Smooth muscle cell (in vitro differentiated cells): ENCODE measurements around the gene FAAH. TPM values are rescaled to one million over a fixed set of nuclear protein-coding genes. Genes with fewer than 3 reads are reported as not detected.

Source experiments
- DNase-seq: peaks from one replicate; lab custom pipeline; 2025; ENCODE audit not compliant: unreplicated experiment; lab: John Stamatoyannopoulos, UW
- H2AFZ ChIP-seq: fragments of 200-600 bp; sonication (generic); 2 replicates; pipeline ENCODE4 v1.6.0; 2016; ENCODE audit warnings: antibody characterized with exemption, low read depth, mild to moderate bottlenecking
- H3F3A ChIP-seq: fragments of 200-600 bp; sonication (generic); 2 replicates; pipeline ENCODE4 v1.6.0; 2017; ENCODE audit warnings: antibody characterized with exemption, low read depth
- H3K27ac ChIP-seq: fragments of 200-600 bp; sonication (generic); 2 replicates; pipeline ENCODE4 v1.5.1; 2016; ENCODE audit warnings: low read depth, mild to moderate bottlenecking
- H3K27me3 ChIP-seq: fragments of 200-600 bp; sonication (generic); 2 replicates; pipeline ENCODE4 v1.6.1; 2016; ENCODE audit warnings: low read depth, mild to moderate bottlenecking
- H3K36me3 ChIP-seq: fragments of 200-600 bp; sonication (generic); 2 replicates; pipeline ENCODE4 v1.5.1; 2016; ENCODE audit warnings: low read depth
- H3K4me1 ChIP-seq: fragments of 200-600 bp; sonication (generic); 2 replicates; pipeline ENCODE4 v1.5.1; 2016; ENCODE audit warnings: low read depth
- H3K4me2 ChIP-seq: fragments of 200-600 bp; sonication (generic); 2 replicates; pipeline ENCODE4 v1.6.0; 2016; ENCODE audit warnings: mild to moderate bottlenecking
- H3K4me3 ChIP-seq: fragments of 200-600 bp; sonication (generic); 2 replicates; pipeline ENCODE4 v1.5.1; 2016; ENCODE audit warnings: mild to moderate bottlenecking
- H3K79me2 ChIP-seq: fragments of 200-600 bp; sonication (generic); 2 replicates; pipeline ENCODE4 v1.6.0; 2016; ENCODE audit warnings: low read depth, mild to moderate bottlenecking
- H3K9ac ChIP-seq: fragments of 200-600 bp; sonication (generic); 2 replicates; pipeline ENCODE4 v1.6.0; 2016; ENCODE audit warnings: low read depth
- H3K9me3 ChIP-seq: fragments of 200-600 bp; sonication (generic); replicated peaks from 2 replicates; pipeline ENCODE4 v1.5.1; 2016; ENCODE audit warnings: low read depth
- H4K20me1 ChIP-seq: fragments of 200-600 bp; sonication (generic); 2 replicates; pipeline ENCODE4 v1.6.0; 2016; ENCODE audit warnings: low read depth
- WGBS: methylation state at CpG from one replicate; pipeline ENCODE4 v1.1.7; 2016; ENCODE audit warnings: low lambda C conversion rate; 5-methylcytosine and 5-hydroxymethylcytosine counted together
- polyA plus RNA-seq: library from polyadenylated mRNA; unstranded; fragments of >200 nt; fragmentation: Nextera tagmentation; extraction: Ambion mirVana; gene quantifications from 2 replicates; pipeline ENCODE4 v1.2.1, GENCODE V29; 2016
- total RNA-seq: library from RNA; depleted of rRNA; stranded (reverse); fragments of >200 nt; gene quantifications from 2 replicates; pipeline ENCODE4 v1.2.3, GENCODE V29; 2014
- TF ChIP-seq, protein P1 (sequence below): fragments of 200-600 bp; sonication (generic); IDR thresholded peaks from 2 replicates; pipeline ENCODE4 v1.5.1; 2017; ENCODE audit warnings: borderline replicate concordance, mild to moderate bottlenecking, antibody characterized with exemption; ENCODE audit not compliant: insufficient read depth, poor library complexity, severe bottlenecking

FAAH gene
- total and polyA plus RNA-seq, 2 experiments from 2014 or later: 5.7 to 11.1 TPM

DNA sequence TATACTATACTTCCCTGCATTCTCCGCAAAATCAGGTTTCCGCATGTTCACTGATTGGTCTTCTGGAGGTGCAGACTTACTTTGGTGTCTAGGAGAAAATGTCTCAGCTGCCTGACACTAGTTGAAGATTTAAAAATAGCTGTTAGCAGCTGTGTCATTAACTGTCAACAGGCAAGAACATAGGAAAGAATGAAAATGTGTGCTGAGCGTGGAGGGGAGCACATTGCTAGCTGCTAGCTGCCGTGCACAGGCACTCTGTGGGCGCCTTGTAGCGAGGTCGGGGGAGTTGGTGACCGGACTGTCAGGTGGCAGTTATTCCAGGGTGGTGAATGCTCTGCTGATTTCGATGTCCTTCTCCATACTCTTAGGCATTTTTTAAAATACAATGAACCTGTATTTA, 5.2 kb downstream of the FAAH start:
- DNase-seq: no peak
- no peak overlapping the region for H3K4me3 ChIP-seq
- TF ChIP-seq, protein P1, sequence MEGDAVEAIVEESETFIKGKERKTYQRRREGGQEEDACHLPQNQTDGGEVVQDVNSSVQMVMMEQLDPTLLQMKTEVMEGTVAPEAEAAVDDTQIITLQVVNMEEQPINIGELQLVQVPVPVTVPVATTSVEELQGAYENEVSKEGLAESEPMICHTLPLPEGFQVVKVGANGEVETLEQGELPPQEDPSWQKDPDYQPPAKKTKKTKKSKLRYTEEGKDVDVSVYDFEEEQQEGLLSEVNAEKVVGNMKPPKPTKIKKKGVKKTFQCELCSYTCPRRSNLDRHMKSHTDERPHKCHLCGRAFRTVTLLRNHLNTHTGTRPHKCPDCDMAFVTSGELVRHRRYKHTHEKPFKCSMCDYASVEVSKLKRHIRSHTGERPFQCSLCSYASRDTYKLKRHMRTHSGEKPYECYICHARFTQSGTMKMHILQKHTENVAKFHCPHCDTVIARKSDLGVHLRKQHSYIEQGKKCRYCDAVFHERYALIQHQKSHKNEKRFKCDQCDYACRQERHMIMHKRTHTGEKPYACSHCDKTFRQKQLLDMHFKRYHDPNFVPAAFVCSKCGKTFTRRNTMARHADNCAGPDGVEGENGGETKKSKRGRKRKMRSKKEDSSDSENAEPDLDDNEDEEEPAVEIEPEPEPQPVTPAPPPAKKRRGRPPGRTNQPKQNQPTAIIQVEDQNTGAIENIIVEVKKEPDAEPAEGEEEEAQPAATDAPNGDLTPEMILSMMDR: no peak
- no peaks in the 10 kb centered on the region for H3F3A ChIP-seq
- H3K27ac ChIP-seq: no peak overlapping the region
- peaks cover 10% of the 10 kb centered on the region for H3K27me3 ChIP-seq
- no peaks in the 10 kb centered on the region for H4K20me1 ChIP-seq
- H3K79me2 ChIP-seq: no peaks in the 10 kb centered on the region
- 89% methylated on average over 9 of the region's 9 CpGs for WGBS
- no peak overlapping the region for H3K9ac ChIP-seq
- no peaks in the 10 kb centered on the region for H3K36me3 ChIP-seq
- no peak overlapping the region for H3K4me2 ChIP-seq
- no peak overlapping the region for H2AFZ ChIP-seq
- H3K9me3 ChIP-seq: no peaks in the 10 kb centered on the region
- peaks cover 10% of the 10 kb centered on the region for H3K4me1 ChIP-seq

DNA sequence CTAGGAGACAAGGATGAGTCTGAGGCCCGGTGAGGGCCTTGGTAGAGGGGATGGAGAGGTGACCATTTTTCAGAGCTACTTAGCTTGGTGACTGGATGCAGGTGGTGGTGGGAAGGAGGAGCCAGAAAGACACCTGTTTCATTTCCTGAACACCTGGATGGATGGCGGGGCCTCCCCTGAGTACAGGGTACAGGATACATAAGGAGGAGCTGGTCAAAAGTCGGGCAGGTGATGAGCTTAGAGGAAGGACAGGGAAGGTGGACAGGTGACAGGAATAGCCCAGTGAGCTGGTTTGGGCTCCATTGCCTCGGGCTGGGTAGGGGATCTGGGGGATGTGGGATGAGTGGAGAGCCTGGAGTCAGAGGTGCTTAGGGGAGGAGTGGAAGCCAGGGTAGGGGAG, 6.3 kb downstream of the FAAH start:
- Histone ChIP-seq H3F3A (no peaks in the 10 kb centered on the region), H2AFZ (no peak overlapping the region), H3K79me2 (no peaks in the 10 kb centered on the region), H3K4me1 (no peaks in the 10 kb centered on the region), H3K27me3 (peaks cover 7% of the 10 kb centered on the region), H4K20me1 (no peaks in the 10 kb centered on the region), H3K4me3 (no peak overlapping the region), H3K27ac (no peak overlapping the region), H3K9me3 (no peaks in the 10 kb centered on the region), H3K36me3 (no peaks in the 10 kb centered on the region), H3K4me2 (no peak overlapping the region), H3K9ac (no peak overlapping the region)
- WGBS: 69% methylated on average over 4 of the region's 4 CpGs
- DNase-seq: no peak
- TF ChIP-seq, protein P1: no peak

DNA sequence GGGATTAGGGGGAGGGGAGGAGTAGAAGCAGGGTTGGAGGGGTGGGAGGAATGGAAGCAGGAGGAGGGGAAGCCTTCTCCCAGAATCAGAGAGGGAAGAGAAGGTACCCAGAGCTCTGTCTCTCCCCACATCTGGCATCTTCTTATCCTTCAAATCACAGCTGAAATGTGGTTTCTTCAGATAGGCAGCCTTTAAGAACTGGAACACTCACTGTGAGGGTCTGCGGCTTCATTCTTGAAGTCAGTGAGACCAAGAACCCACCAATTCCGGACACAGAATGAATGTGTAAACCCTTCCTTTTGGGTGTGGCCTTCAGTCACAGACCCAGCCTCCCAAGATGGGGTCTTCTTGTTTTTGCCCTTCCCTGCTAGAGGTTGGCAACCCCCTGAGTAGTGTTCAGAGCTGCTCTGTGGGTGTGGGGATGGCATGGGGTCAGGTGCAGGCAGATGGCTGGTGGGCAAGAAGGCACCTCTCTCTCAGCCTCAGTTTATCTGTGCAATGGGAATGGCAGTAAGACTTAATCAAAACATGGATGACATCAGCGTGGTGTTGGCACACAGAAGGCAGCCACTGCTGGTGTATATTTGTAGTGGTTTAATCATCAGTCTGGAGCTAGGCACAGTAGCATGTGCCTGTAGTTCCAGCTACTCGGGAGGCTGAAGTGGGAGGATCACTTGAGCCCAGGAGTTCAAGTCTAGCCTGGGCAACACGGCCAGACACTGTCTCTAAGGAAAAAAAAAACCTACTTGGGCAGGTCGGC, 7.2 kb downstream of the FAAH start:
- WGBS: 73% methylated on average over 6 of the region's 6 CpGs
- H3K27me3 ChIP-seq: peaks cover 7% of the 10 kb centered on the region
- no peak overlapping the region for H3K4me2 ChIP-seq

More for the DNA sequence above, 7.2 kb downstream of the FAAH start:
- Histone ChIP-seq H3K9ac (no peak overlapping the region), H3K4me3 (no peak overlapping the region), H3K9me3 (no peaks in the 10 kb centered on the region), H4K20me1 (no peaks in the 10 kb centered on the region), H3K4me1 (no peaks in the 10 kb centered on the region), H3K27ac (no peak overlapping the region), H3K36me3 (no peaks in the 10 kb centered on the region), H3F3A (no peaks in the 10 kb centered on the region), H3K79me2 (no peaks in the 10 kb centered on the region), H2AFZ (no peak overlapping the region)
- DNase-seq: no peak
- TF ChIP-seq, protein P1: no peak
